ENCODE measurements around the gene OTOP2.
"Not testable (repeated sequence)": the region's sequence is repeated elsewhere in the genome, so short reads cannot be mapped to it uniquely, and the experiment has no call there.

The OTOP2 gene

DNA sequence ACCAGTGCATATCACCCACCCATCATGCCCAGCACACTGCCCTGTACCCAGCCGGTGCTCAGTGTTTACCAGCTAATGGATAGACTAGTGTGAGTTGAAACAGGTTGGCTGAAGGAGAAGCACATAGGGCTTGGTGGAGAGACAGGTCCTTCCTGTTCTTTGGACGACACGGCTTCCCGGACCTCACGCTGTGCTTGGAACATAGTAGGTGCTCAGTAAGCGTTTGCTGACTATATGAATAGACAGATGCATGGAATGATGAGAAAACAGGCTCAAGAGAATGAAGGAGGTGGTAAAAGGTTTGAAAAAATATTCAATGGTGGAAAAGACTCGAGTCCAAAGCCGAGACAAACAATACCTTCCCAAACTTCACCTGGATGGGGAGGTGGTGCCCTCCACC lies 23.9 kb upstream of the OTOP2 start:
- H3K27ac ChIP-seq, result no peak overlapping the region
- ChIA-PET POLR2A (ENCODE audit: low non-redundant PET) (interaction anchor here (1.4 kb wide), 1 partner anchor 27 kb away, joined by 3 read pairs; no protein-coding TSS in a partner anchor), CTCF (interaction anchor here (0.6 kb wide), 1 partner anchor 168 kb away, joined by 4 read pairs; no protein-coding TSS in a partner anchor)
- DNase-seq (ENCODE audit: low spot score), result no peak
- no peak for TF ChIP-seq CTCF (conservative IDR thresholded peaks at IDR 0.05; ENCODE audit: low read depth)

GRCh38 chr17:74901353-74902135 lies 22.5 kb upstream of the OTOP2 start:
- H3K27ac ChIP-seq, result no peak overlapping the region
- DNase-seq (ENCODE audit: low spot score), result no peak
- POLR2A ChIA-PET (ENCODE audit: low non-redundant PET), result no interaction called here
- CTCF ChIA-PET, result interaction anchor here (1.2 kb wide), 1 partner anchor 22 kb away, joined by 3 read pairs; the partner anchor contains the start of gene OTOP2
- TF ChIP-seq CTCF (conservative IDR thresholded peaks at IDR 0.05; ENCODE audit: low read depth), result no peak

- DNase-seq (ENCODE audit: low spot score), result no peak
- H3K27ac ChIP-seq, result no peak overlapping the region
- POLR2A ChIA-PET (ENCODE audit: low non-redundant PET), result no interaction called here
- CTCF ChIA-PET, result interaction anchor here (0.6 to 1.2 kb wide), 2 partner anchors 21 to 97 kb away, joined by 3 read pairs; partner anchors contain the start of gene OTOP2
- no peak for TF ChIP-seq CTCF (conservative IDR thresholded peaks at IDR 0.05; ENCODE audit: low read depth)
Measured at GRCh38 chr17:74903034-74903433, 21.0 kb upstream of the OTOP2 start.

DNA sequence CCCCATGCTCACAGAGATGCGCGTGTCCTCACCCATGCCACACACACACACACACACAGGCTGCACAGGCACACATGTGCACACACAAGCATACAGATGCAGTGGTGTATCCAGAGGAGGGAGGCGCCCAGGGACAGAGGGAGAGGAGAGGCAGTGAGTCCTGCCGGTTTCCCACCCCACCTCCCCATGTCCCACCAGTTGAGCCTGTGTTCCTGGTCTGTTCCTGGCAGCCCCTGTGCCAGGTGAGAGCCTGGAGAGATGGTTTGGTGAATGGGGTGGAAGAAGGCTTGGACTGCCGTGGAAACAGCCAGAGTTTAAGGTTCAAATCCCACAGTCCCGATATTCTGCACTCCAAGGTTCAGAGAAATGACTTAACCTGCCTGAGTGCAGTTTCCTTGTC lies 20.4 kb upstream of the OTOP2 start:
- ChIA-PET POLR2A (ENCODE audit: low non-redundant PET) (no interaction called here), CTCF (interaction anchor here (0.7 kb wide), 1 partner anchor 172 kb away, joined by 3 read pairs; no protein-coding TSS in a partner anchor)
- no peak overlapping the region for H3K27ac ChIP-seq
- DNase-seq (ENCODE audit: low spot score), result no peak
- no peak for TF ChIP-seq CTCF (conservative IDR thresholded peaks at IDR 0.05; ENCODE audit: low read depth)

GRCh38 chr17:74904687-74905409 lies 19.2 kb upstream of the OTOP2 start:
- POLR2A ChIA-PET (ENCODE audit: low non-redundant PET), result no interaction called here
- CTCF ChIA-PET, result no interaction called here
- no peak for TF ChIP-seq CTCF (conservative IDR thresholded peaks at IDR 0.05; ENCODE audit: low read depth)
- DNase-seq (ENCODE audit: low spot score), result no peak
- H3K27ac ChIP-seq, result no peak overlapping the region

GRCh38 chr17:74906214-74906793 lies 17.8 kb upstream of the OTOP2 start:
- CTCF ChIA-PET, result interaction anchor here (0.6 to 1.6 kb wide), 3 partner anchors 10 to 55 kb away, joined by 3 to 6 read pairs (median 4); no protein-coding TSS in a partner anchor
- not testable (repeated sequence) for H3K27ac ChIP-seq; DNase-seq (ENCODE audit: low spot score)

More at GRCh38 chr17:74906214-74906793, 17.8 kb upstream of the OTOP2 start:
- POLR2A ChIA-PET (ENCODE audit: low non-redundant PET), result not testable (repeated sequence)

Measured in RWPE1 (cell line).